Measurements from ENCODE around the gene SYNE1.
A peak's percentile ranks its signal among the peaks of the same experiment; 100 is the strongest.

Gene SYNE1

DNA sequence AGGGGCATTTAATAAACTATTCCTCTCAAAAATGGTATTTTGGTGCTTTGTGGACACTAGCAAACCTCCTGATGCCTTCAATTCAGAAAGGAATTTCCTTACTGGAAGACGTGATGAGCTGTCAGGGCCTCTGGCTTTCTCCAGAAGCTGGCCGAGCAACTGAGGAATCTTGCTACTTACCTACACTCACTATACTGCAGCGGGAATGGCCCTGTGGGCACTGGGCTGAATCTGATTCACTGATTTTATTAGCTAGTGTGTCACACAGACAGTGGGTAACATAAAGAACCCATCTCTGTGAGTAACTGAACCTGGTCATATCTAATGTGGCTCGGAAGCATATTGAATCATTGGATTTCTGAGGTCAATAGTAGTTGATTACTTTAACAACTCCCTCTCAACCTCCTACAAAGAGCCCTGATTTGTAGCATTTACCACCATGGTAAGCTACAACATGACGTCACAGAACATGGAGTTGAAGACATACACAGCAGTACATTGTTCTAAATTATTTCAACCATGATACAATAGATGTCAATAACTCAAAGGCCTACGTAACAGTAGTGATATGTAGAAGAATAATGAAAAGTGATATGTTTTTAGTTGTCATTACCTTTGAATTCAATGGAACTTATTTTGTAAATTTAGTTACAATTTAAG lies 232.1 kb downstream of the SYNE1 start:
- DNase-seq = no peak

DNA sequence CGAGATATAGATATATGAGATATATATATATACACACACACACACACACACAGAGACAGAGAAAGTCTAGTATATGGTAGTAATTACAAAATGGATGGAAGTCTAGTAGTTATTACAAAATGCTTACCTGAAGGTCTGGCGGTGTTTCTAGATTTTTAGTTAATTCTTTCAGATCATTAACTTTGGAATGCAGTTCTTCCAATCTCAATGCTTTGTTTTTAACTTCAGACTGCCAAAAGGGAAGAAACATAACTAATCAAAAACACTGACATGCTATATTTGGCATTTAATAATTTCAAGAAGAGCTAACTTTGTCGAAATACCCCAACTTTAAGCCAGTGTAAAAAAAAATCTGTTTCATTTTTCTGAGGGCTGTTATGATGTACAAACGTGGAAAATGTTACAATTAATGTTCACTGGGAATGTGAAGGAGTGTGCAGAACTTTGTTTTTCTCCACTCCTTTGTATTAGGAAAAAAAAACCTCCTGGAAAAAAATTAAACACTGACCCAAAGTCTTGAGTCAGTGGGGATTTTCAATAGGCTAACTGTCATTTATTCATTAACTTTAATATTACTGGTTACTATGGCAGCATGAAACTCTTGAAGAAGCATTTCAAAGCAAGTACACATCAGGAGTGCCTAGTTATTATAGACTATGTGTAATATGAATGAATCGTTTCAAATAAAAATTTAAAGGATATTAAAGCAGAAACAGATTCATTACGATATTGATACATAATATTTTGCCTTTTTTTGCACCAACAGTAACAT lies 232.9 kb downstream of the SYNE1 start:
- no peak for DNase-seq

DNA sequence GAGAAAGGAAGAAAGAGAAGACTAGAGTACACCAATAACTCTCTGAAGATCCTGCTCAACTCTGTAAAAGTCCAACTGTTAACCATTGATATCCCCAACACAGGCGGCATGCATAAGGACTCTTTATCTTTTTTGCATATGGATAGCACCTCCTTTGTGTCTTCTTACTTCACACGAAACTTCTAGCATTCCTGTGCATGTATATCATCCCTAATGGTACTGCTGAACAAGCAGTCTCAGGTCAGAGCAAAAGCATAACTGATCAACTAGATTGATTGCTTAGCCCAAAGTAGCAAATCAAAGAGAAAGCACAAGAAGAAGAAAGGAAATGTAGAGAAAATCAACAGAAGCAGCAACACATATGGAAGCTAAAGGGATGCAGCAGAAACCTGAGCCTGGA lies 234.4 kb downstream of the SYNE1 start:
- no peak for DNase-seq

DNA sequence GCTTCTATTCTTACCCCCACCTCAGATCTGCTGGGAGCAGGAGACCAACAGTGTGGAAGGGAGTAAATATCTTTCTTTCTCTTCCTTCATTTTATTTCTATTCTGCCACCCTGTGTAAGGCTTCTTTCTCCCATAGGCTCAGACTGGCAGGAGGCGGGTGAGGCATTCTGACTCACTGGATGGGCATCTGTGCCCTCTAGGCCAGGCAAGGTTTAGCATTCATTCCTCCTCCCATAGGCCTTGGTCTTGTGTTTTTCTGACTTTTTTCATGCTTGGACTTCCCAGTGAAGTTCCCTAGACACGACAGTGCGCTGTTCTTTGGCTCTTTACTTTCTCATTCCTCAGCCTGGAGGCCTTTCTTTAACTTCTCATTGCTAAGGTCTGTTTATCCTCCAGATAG lies 235.2 kb downstream of the SYNE1 start:
- DNase-seq = no peak

DNA sequence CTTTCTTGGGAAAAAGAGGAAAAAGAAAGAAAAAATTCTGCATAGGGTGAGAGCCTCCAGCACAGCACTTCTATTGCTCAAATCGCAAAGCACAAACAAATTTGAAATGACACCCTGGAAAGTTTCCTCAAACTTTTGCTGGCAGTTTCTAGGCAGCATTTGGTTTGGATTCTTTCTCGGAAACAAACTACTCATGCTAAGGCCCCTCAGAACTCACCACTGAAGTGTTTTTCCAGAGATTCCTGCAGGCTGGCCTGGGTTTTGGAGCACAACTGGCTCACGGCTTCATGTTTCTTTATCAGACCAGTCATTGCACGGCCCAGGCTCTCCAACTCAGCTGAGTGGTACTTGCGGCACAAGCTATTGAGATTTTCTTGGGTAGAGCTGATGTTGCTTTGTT lies 237.8 kb downstream of the SYNE1 start:
- no peak for DNase-seq

DNA sequence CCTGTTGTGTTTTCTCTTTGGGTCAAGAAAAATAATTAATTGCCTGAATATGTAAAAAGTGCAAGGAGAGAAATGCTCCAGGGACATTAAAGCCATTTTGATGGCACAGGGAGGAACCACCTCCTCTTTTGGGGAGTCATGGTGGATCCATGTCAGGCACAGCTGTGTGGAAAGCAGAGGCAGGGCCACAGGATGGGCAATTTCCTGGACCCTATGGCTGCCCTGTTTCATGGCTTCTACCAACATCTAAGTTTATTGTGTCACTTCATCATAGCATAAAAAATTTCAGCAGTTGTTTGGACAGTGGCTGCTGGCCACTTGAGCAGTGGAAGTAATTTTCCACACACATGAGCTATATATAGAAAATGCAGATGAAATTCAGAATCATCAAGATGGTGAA lies 238.2 kb downstream of the SYNE1 start:
- no peak for DNase-seq

DNA sequence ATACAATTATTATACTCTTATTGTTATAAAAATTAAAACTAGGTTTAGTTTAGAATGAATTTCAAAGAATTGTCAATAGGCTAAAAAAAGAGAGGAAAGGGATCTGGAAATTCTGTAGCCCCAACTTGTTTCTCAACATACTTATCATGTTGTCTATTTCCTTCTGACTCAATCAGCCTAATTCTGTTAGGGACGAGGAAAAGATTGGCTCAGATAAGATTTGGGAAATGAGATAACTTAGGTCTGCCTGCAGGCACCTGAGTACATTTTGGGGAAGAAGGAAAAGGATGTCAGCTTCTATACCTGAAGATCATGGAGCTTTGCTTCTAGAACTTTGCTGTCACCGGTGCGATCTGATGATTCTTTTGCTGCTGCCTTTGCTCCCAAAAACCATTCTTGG lies 238.8 kb downstream of the SYNE1 start:
- DNase-seq = no peak

DNA sequence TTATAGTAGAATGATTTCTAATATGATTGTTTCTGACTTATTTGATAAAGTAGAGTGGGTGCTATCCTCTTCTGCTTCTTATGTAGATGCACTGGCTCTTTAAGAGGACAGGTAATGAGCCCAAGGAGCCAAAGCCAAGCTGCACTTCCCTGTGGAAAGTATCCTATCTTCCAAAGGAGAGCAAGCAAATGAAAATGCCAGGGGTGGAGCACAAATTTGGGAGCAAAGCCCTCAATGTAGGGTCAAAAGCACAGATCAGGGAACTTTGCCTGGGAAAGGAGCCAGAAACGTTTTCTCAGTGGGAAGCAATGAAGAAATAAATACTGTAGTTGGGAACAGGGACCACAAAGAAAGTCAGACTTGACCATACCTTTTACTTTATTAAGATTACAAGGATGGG lies 242.9 kb downstream of the SYNE1 start:
- no peak for DNase-seq

DNA sequence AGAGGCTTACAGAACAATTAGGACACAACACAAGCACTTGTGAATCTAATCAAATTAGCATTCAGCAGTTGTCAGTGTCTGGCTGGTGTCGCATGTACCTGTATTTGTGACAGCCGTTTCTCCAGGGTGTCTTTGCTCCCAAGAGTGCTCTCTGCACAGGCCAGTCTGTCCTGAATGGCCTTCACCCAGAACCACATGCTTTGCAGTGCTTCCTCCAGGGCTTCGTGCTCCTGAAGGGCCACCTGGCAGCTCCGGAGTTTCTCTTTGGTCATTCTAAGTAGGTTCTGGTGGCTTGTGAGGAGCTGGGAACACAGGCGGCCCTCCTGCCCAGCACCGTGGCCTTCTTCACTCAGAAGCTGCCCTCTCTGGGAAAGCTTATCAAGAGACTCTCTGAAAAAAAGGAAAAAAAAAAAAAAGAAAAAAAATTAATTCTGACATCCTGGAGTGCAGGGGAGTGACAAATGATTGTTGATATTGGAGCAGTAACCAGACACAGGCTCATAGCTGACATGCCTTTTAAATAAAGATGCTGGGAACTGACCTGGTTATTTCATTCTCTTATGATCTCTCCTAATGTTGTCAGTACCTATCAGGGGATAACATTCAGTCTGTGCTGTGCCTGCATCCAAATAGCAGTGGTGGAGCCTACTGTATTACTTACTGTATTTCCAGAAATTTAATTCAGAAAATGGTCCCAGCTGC lies 245.8 kb downstream of the SYNE1 start:
- DNase-seq = no peak

DNA sequence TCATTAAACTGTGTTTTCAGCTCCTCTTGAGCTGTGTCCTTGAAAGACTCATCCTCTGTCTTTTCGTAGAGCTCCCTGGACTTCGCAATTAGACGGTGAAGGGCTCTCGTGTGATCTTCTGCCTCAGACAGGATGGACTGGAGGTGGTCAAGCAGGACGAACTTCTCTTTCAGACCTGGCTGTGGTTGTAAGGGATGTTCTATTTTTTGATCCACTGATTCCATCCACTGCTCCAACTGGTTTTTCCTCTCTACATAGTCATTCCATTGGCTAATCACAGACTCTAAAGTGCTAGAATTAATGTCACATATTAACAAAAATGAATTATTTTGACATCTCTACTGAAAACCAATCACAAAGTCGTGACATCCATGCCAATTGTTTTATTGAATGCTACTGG lies 250.1 kb downstream of the SYNE1 start:
- DNase-seq = no peak

DNA sequence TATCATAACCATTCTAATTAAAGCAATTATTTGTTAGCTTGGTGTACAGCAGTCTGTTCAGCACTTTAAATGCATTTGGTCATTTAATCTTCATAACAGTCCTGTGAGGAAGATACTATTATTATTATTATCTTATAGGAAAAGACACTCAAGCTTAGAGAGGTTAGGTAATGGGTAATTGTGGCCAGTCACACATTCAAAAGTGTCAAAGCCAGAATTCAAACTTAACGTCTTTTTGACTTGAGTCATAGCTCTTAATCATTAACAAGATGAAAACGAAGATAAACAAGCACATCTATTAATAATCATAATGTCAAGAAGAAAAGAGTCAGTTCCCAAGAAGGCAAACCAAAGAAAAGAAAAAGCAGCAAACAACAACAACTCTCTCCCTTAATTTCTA lies 251.0 kb downstream of the SYNE1 start:
- no peak for DNase-seq

DNA sequence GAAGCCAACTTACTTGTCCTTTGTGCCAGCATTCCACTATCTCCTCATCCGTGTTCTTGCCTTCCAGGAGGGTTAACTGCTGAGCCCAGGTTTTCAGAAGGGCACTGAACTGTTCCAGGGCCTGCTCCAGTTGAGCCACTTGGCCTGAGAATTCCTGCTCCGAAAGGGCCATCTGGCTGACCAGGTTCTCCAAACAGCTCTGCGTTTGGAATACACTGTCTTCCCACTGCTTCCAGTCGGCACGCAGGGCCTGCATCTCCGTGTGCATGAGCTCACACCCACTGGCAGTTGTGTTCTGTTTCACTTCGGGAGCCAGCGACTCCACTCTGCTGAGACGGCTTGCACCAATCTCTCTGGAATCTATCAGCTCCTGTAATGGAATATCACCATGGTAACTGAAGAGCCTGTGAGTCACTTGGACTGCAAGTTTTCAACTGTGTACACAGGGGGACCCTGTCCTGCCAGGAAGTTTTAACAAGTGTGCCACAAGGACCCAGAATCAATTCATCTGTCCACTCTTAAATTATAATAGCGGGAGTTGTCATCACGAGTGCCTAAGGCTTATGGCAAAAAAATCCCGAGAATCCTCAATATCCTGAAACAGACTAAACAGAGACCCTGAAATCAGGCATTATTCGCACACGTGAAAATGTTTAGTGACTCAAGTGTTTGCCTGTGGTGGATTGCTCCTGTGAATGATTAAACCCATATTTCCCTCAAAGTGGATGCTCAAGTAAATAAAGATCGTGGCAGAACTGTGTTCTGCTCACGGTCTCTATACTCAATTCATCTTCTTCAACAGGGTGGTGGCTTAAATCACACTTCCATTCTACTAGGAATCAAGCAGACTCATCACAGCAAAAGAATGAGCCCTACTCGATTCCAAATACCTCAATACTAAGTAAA lies 255.9 kb downstream of the SYNE1 start:
- DNase-seq = no peak

DNA sequence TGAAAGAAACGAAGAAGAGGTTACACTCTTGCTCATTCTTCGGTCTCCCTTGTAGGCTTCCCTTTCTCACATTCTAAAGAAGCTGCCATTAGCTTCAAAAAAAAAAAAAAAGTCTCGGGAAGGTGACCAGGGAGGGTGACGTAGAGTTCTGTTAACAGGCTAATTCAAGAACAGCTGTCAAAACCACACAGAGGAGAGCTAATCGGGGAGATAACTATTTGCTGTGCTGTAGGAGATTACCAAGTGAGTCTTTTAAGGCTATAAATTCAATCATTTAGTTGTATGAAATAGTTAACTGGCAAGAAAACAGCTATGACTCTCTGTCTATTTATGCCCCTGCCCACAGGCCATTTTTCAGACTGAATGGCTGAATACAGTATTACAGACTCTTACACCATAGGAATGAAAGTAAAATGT lies 256.8 kb downstream of the SYNE1 start:
- DNase-seq = no peak

DNA sequence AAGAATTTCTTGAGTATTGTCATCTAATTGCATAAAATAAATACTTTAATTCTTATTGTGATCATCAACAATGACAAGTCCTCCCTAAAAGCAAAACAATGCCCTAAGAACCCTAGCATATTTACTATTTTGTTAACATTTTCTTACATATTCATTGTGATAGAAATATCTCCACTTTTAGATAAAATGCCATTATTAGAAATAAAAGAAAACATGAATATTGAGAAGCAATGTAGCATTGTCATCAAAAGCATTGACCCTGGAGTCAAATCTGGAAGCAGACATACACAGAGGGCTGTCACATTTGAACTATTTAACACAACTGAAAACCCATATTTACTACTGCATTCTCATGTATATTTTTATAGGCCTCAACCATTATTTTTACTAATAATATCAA lies 257.7 kb downstream of the SYNE1 start:
- no peak for DNase-seq

DNA sequence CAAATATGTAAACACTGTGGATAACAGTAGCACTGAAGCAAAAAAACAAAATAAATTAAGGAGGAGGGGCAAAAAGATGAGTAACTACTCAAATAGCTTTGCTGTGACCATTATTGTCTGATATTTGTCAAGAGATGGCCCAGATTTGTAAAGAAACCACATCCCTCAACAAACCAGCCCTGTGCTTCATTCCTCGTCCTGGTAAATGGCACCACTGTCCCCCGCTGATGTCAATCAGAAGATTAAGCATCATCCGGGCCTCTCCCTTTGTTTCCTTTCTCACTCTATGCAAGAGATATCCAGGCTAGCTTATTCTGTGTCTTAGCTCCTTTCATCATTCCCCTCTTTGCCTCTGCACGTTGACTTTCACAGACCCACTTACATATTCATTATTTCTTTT lies 259.0 kb downstream of the SYNE1 start:
- no peak for DNase-seq

DNA sequence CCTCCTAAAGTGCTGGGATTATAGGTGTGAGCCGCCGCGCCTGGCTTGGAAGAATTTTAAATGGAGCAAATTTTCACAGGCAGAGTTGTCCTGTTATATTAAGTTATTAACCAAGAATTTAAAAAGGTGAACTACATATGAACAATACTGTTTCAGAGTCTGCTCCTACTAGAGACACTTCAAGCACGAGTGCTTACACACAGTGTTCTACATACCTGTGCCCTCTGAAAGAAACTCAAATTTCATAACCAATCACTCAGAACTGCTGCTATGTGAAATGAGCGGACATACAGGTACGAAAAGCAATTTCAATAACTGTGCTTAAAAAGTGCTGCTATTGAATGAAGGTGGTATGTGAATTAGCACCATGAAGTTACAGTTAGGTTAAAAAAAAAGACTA lies 262.0 kb downstream of the SYNE1 start:
- no peak for DNase-seq

DNA sequence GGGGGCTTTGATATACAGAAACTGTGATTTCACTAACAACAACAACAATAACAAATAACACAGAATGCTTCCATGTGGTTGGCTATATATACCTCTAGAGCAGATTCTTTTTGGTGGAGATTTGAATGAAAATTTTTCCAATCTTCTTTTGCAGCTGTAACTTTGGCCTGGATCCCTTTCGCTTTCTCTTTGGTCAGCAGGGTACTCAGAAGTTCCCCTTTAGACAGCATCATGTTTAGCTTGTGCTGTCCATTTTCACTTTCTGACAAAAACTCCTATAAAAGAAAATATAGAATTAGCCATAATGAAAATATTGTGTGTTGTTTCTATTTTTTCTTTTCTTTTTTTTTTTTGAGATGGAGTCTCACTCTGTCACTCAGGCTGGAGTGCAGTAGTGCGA lies 264.2 kb downstream of the SYNE1 start:
- no peak for DNase-seq

DNA sequence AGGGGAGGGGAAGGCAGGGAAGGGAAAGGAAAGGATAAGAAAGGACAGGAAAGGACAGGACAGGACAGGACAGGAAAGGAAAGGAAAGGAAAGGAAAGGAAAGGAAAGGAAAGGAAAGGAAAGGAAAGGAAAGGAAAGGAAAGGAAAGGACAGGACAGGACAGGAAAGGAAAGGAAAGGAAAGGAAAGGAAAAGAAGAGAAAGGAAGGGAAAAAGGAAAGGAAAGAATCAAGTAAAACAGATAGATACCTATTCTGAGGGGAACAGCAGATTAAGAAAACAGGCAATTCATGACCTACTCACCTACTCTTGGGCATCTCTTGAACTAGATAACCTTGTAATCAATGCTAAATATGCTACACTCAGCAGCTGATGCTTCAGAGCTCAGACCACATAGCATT lies 265.4 kb downstream of the SYNE1 start:
- no peak for DNase-seq

DNA sequence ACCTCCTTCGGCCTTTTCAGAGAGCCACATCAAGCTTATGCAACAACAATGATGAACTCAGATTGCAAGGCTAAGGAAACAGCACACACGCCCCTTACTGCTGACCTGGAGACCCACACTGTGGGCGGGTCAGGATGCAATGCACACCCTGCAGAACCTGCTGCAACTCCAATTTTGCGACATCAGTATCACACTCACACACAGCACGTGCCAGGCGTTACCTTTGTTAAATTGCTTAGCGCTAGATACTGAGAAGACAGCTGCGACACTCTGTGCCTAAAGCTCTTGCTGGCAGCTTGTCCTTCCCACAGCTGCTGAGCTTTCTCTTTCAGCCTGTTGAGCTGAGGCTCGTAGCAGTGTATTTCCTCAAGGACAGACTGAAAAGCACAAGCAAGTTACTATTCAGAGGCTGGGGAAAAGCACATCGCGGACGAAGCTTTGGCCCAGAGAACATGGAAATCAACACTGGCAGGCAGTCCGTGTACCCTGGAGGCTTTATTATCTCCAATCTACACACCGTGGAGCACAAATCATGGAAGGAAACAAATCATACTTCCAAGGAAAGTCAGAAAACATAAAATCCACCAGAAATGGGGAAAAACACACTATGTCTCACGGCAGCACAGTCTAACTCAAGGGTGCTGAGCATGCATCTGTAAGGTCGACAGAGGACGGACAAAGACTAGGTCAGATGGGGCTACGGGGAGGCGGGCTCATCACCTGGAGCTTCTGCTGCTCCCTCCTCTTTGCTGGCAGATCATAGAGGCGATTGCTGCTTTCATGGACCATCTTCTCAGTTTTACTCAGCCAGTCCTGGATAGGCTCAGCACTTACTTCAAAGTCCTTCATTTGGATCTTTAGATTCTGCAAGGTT lies 268.2 kb downstream of the SYNE1 start:
- no peak for DNase-seq

DNA sequence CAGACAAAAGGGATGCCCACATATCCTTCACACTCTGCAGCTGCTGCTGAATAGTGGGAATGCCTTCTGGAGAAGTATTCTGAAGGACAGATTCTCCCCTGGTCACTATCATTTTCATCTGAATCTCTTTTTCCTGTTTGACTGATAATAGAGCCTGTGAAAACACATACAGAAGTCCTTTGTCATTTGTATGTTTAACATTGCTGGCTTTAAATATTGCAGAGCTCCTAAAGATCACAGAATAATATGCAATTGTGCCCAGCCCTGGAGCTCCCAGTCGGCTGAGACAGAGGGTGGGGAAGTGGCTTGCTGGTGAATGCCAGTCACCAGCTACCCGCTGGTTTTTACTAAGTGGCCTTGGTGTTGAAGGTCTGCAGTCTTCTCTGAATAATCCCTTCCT lies 272.3 kb downstream of the SYNE1 start:
- no peak for DNase-seq

DNA sequence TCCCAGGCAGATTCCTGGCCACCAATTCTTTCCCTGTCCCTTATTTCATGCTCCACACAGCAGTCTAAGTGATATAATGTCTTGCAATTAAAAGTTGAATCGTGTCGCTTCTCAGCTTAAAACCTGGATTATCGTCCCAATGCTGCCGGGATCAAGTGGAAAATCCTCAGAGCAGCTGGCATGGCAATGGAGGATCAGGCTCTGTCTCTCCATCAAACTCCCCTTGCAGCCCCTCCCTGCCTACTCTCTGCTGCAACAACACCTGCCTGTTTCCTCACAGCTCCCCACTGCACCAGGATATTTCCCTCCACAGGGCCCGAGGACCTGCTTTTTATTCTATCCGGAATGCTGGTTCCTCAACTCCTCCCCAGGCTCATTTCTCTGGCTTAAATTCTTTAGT lies 277.1 kb downstream of the SYNE1 start:
- no peak for DNase-seq

DNA sequence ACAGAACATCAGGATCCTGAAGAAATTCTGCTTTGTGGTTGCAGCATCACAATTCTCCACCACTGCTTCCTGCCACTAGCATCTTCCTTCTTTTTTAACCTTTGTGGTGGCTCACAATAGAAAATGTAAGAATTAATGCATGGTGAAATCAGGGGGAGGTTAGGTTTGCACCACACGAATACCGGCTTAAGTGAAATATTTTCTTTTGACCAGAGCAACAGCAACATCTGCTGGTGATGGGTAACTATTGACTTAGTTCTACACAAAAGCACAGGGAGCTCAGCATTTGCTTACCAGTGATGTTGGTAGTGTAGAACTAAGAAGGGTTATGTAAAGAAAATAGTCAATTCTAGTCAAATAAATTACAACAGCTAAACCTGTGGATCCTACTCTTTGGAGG lies 280.5 kb downstream of the SYNE1 start:
- peak in 2 of 6 experiments; percentile 23 to 34 for DNase-seq
